CD4-positive, alpha-beta T cell treated with Interleukin-15 for 1 hour (primary cell): ENCODE data around the gene NAPEPLD.
"Not testable (repeated sequence)": the region's sequence is repeated elsewhere in the genome, so short reads cannot be mapped to it uniquely, and the experiment has no call there.

Experiments
- DNase-seq: peaks from one replicate; pipeline ENCODE4 v3.0.0-alpha.2; 2020

The NAPEPLD gene

DNA sequence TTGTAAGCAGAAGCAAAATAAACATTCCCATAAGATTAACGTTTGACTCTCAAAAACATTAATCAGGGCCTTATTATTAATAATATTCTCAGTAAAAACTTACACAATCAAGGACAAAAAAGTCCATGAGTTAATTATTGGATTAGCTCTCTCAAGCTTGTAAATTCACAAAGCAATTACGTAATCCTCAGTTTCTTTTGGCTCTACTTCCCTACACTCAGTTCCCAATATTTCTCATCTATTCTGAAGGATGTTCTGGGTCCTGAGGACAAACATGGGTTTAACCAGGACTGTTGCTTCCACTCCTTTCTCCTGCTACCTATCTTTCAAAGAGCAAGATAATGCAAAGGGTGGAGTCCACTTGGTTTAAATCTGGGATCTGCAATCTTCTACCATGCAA, 89.4 kb downstream of the NAPEPLD start:
- no peak for DNase-seq

DNA sequence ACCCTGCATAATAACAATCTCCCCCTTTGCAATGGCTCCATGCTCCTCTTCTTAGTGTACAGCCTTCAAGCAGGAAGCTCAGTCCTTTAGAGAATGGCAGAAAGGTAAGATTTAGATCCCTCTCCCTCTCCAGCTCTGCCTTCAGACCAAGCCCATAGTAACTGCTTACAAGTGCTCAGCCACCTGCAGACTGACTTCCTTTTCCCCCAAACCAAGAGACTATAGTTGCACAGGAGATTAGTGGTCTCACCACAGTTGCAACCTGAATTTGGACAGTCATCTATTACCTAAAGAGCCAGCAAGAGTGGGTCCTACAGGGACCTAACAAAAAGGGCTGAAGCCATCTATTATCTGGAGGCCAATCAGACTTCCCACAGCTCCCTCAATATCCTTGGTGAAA, 90.8 kb downstream of the NAPEPLD start:
- no peak for DNase-seq

DNA sequence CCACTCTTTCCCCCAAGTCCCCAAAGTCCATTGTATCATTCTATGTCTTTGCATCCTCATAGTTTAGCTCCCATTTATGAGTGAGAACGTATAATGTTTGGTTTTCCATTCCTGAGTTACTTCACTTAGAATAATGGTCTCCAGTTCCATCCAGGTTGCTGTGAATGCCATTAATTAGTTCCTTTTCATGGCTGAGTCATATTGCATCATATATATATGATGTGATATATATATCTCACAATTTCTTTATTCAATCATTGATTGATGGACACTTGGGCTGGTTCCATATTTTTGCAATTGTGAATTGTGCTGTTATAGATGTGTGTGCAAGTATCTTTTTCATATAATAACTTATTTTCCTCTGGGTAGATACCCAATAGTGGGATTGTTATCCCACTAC, 92.9 kb downstream of the NAPEPLD start:
- not testable (repeated sequence) for DNase-seq

DNA sequence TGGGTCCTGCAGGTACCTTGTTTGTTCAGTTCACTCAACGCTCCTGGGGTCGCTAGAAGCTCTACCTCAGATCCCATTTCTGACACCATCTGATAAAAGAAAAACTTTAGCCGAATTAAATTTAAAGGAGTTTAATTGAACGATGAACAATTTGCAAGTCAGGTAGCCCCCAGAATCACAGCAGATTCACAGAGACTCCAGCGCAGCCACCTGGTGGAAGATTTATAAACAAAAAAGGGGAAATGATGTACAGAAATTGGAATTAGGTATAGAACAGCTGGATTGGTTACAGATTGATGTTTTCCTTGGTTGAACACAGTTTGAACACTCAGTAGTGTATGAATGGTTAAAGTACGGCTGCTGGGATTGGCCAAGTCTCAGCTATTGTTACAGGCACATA, 97.4 kb downstream of the NAPEPLD start:
- no peak for DNase-seq
